HepG2 (cell line): Measurements from ENCODE around the gene ZSWIM5.
"Not testable (repeated sequence)": the region's sequence is repeated elsewhere in the genome, so short reads cannot be mapped to it uniquely, and the experiment has no call there.

ENCODE experiments used
- CTCF ChIP-seq: sonication (generic); formaldehyde crosslinking; IDR thresholded peaks from 2 replicates; pipeline ENCODE4 v1.5.0; 2020; ENCODE audit warnings: mild to moderate bottlenecking, missing genetic modification reagents, moderate library complexity
- ELK4 ChIP-seq: sonication (generic); formaldehyde crosslinking; IDR thresholded peaks from 2 replicates; pipeline ENCODE4 v1.9.0; 2021; ENCODE audit warnings: missing genetic modification reagents, borderline replicate concordance
- ESRRA ChIP-seq: sonication (generic); formaldehyde crosslinking; IDR thresholded peaks from 2 replicates; pipeline ENCODE4 v1.5.1; 2020; ENCODE audit warnings: mild to moderate bottlenecking, low read depth, missing genetic modification reagents
- EZH2 ChIP-seq: conservative IDR thresholded peaks from 2 replicates; pipeline ENCODE4 v1.6.1; 2012; ENCODE audit warnings: mild to moderate bottlenecking, low read depth, low read length, moderate library complexity
- JUN ChIP-seq: sonication (generic); formaldehyde crosslinking; IDR thresholded peaks from 2 replicates; pipeline ENCODE4 v1.4.0; 2020; ENCODE audit warnings: mild to moderate bottlenecking, missing genetic modification reagents
- KDM4B ChIP-seq: sonication (generic); formaldehyde crosslinking; IDR thresholded peaks from 2 replicates; pipeline ENCODE4 v1.4.0; 2020; ENCODE audit warnings: missing genetic modification reagents
- NR1H2 ChIP-seq: sonication (generic); formaldehyde crosslinking; IDR thresholded peaks from 2 replicates; pipeline ENCODE4 v1.8.1; 2022; ENCODE audit warnings: low read depth, missing genetic modification reagents, borderline replicate concordance
- POLR2AphosphoS5 ChIP-seq: IDR thresholded peaks from 2 replicates; pipeline ENCODE4 v1.6.1; 2012; ENCODE audit warnings: low read depth, low read length
- STAT6 ChIP-seq: sonication (generic); formaldehyde crosslinking; IDR thresholded peaks from 2 replicates; pipeline ENCODE4 v1.4.0; 2020; ENCODE audit warnings: missing genetic modification reagents, mild to moderate bottlenecking, borderline replicate concordance
- TARDBP ChIP-seq: sonication (generic); formaldehyde crosslinking; IDR thresholded peaks from 2 replicates; pipeline ENCODE4 v1.8.0; 2022; ENCODE audit warnings: mild to moderate bottlenecking, missing genetic modification reagents
- ZBED4 ChIP-seq: sonication (generic); formaldehyde crosslinking; IDR thresholded peaks from 2 replicates; pipeline ENCODE4 v1.4.0; 2020; ENCODE audit warnings: missing genetic modification reagents, borderline replicate concordance
- ZBTB20 ChIP-seq: sonication (generic); formaldehyde crosslinking; IDR thresholded peaks from 2 replicates; pipeline ENCODE4 v1.8.1; 2023; ENCODE audit warnings: missing genetic modification reagents, low read depth, mild to moderate bottlenecking, borderline replicate concordance
- ZNF510 ChIP-seq: sonication (generic); formaldehyde crosslinking; IDR thresholded peaks from 2 replicates; pipeline ENCODE4 v1.4.0; 2020; ENCODE audit warnings: low read depth, mild to moderate bottlenecking, missing genetic modification reagents
- TF ChIP-seq, protein P1 (sequence below): sonication (generic); formaldehyde crosslinking; IDR thresholded peaks from 2 replicates; pipeline ENCODE4 v1.4.0; 2020; ENCODE audit warnings: missing genetic modification reagents

GRCh38 chr1:45106156-45106545 lies 100.3 kb downstream of the ZSWIM5 start:
- TF ChIP-seq KDM4B (CRISPR knock-in tag); TARDBP (CRISPR knock-in tag); EZH2; STAT6 (CRISPR knock-in tag); CTCF; ESRRA (CRISPR knock-in tag); JUN; ZNF510 (CRISPR knock-in tag); ELK4 (CRISPR knock-in tag); NR1H2 (CRISPR knock-in tag); POLR2AphosphoS5; ZBED4; ZBTB20 (CRISPR knock-in tag): not testable (repeated sequence)
- TF ChIP-seq, protein P1, sequence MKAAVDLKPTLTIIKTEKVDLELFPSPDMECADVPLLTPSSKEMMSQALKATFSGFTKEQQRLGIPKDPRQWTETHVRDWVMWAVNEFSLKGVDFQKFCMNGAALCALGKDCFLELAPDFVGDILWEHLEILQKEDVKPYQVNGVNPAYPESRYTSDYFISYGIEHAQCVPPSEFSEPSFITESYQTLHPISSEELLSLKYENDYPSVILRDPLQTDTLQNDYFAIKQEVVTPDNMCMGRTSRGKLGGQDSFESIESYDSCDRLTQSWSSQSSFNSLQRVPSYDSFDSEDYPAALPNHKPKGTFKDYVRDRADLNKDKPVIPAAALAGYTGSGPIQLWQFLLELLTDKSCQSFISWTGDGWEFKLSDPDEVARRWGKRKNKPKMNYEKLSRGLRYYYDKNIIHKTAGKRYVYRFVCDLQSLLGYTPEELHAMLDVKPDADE (CRISPR knock-in tag): not testable (repeated sequence)
